ENCODE measurements around the gene DNMT3L.

DNA sequence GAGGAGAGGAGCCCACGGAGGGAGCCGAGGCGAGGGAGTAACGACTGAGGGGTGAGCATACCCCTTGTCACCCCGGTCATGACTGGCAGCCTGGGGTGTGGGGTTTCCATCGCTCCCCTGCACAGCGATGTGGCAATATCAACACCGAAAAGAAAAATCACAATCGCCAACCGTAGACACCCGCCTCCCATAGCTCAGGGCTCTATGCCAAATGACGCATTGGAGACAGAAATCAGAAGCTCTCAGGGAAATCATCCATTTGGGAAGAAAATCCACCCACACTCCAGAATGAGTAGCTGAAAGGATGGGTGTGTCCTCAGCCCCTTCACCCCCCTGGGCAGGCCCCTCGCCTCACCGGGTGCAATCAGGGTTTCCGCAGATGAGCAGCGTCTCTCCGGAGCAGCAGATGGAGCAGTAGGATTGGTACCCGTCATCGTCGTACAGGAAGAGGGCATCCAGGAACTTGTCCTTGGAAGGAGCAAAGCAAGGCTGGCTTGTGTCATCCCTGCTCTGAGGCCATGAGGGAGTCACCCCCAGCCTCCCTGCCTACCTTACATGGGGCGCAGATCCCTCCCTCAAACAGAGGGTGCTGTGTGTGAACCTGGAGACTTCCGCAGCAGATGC lies 2.5 kb downstream of the DNMT3L start:
- TF ChIP-seq, protein P1, sequence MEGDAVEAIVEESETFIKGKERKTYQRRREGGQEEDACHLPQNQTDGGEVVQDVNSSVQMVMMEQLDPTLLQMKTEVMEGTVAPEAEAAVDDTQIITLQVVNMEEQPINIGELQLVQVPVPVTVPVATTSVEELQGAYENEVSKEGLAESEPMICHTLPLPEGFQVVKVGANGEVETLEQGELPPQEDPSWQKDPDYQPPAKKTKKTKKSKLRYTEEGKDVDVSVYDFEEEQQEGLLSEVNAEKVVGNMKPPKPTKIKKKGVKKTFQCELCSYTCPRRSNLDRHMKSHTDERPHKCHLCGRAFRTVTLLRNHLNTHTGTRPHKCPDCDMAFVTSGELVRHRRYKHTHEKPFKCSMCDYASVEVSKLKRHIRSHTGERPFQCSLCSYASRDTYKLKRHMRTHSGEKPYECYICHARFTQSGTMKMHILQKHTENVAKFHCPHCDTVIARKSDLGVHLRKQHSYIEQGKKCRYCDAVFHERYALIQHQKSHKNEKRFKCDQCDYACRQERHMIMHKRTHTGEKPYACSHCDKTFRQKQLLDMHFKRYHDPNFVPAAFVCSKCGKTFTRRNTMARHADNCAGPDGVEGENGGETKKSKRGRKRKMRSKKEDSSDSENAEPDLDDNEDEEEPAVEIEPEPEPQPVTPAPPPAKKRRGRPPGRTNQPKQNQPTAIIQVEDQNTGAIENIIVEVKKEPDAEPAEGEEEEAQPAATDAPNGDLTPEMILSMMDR (IDR thresholded peaks at IDR 0.05), result no peak
- TF ChIP-seq POLR2A (IDR thresholded peaks at IDR 0.05), result no peak
